A549 (cell line): Measurements from ENCODE around the gene SMAD9.

Experiments
- FOSB ChIP-seq: fragments of 250-450 bp; sonication (Bioruptor Pico); IDR thresholded peaks from 2 replicates; pipeline ENCODE4 v1.5.0; 2020; ENCODE audit warnings: mild to moderate bottlenecking, moderate library complexity
- HDAC2 ChIP-seq: fragments of 200-600 bp; sonication (generic); IDR thresholded peaks from 2 replicates; pipeline ENCODE4 v1.6.1; 2016
- MAX ChIP-seq: IDR thresholded peaks from 2 replicates; pipeline ENCODE4 v1.6.1; 2012
- MAZ ChIP-seq: fragments of 150-350 bp; IDR thresholded peaks from 2 replicates; pipeline ENCODE4 v1.6.1; 2014; ENCODE audit warnings: antibody characterized with exemption, low read depth, low read length, borderline replicate concordance
- MYC ChIP-seq: IDR thresholded peaks from 2 replicates; pipeline ENCODE4 v1.6.1; 2012; ENCODE audit warnings: mild to moderate bottlenecking, inconsistent platforms, low read length, improper control_type of control experiment, borderline replicate concordance
- PBX3 ChIP-seq: IDR thresholded peaks from 2 replicates; pipeline ENCODE4 v1.6.1; 2012
- PHF8 ChIP-seq: fragments of 200-600 bp; sonication (generic); IDR thresholded peaks from 2 replicates; pipeline ENCODE4 v1.6.1; 2016; ENCODE audit warnings: low read depth, mild to moderate bottlenecking, antibody characterized with exemption, moderate library complexity, borderline replicate concordance
- POLR2A ChIP-seq: IDR thresholded peaks from 2 replicates; pipeline ENCODE4 v1.6.1; 2012; ENCODE audit warnings: mild to moderate bottlenecking, low read length
- RAD21 ChIP-seq, 2 experiments: fragments of >200 bp in 1 of 2; sonication (Bioruptor Twin) in 1 of 2; formaldehyde crosslinking in 1 of 2; IDR thresholded peaks in 1 of 2; conservative IDR thresholded peaks in 1 of 2; 2 replicates in 1 of 2; 3 replicates in 1 of 2; pipeline ENCODE4 v1.6.1; 2012 to 2018; ENCODE audit warnings: inconsistent platforms in 1 of 2
- SMC3 ChIP-seq: fragments of >200 bp; sonication (Bioruptor Twin); formaldehyde crosslinking; IDR thresholded peaks from 3 replicates; pipeline ENCODE4 v1.6.1; 2018; ENCODE audit warnings: inconsistent platforms
- TF ChIP-seq, protein P1 (sequence below): fragments of >200 bp; sonication (Bioruptor Twin); formaldehyde crosslinking; IDR thresholded peaks from 3 replicates; pipeline ENCODE4 v1.5.1; 2016
- TF ChIP-seq, protein P2 (sequence below): fragments of 450-650 bp; IDR thresholded peaks from 2 replicates; pipeline ENCODE4 v1.6.1; 2014; ENCODE audit warnings: antibody characterized with exemption

DNA sequence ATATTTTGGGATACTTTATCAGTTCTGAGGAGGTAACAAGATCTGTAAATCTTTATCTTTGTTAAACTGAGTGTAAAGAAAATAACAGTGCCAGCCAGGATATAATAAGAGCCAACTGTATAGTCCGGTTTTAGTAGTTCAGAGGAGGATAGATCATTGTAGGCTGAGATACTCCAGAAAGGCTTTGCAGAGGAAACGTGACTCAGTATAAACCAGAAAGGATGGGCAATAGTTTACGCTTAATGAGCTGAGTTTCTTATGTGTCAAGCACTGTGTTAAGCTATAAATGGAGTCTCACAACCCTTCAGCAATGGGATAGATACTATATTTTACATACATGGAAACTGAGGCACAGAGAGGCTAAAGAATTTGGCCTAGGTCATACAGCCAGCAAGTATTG is 97.3 kb downstream of the SMAD9 start:
- TF ChIP-seq PBX3, result no peak
- TF ChIP-seq PHF8, result no peak
- no peak for TF ChIP-seq RAD21 (conservative IDR thresholded peaks at IDR 0.05 in 1 of 2, IDR thresholded peaks at IDR 0.05 in 1 of 2)
- TF ChIP-seq MAZ, result no peak
- no peak for TF ChIP-seq MAX
- TF ChIP-seq, protein P1, sequence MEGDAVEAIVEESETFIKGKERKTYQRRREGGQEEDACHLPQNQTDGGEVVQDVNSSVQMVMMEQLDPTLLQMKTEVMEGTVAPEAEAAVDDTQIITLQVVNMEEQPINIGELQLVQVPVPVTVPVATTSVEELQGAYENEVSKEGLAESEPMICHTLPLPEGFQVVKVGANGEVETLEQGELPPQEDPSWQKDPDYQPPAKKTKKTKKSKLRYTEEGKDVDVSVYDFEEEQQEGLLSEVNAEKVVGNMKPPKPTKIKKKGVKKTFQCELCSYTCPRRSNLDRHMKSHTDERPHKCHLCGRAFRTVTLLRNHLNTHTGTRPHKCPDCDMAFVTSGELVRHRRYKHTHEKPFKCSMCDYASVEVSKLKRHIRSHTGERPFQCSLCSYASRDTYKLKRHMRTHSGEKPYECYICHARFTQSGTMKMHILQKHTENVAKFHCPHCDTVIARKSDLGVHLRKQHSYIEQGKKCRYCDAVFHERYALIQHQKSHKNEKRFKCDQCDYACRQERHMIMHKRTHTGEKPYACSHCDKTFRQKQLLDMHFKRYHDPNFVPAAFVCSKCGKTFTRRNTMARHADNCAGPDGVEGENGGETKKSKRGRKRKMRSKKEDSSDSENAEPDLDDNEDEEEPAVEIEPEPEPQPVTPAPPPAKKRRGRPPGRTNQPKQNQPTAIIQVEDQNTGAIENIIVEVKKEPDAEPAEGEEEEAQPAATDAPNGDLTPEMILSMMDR, result no peak
- no peak for TF ChIP-seq HDAC2
- TF ChIP-seq, protein P2, sequence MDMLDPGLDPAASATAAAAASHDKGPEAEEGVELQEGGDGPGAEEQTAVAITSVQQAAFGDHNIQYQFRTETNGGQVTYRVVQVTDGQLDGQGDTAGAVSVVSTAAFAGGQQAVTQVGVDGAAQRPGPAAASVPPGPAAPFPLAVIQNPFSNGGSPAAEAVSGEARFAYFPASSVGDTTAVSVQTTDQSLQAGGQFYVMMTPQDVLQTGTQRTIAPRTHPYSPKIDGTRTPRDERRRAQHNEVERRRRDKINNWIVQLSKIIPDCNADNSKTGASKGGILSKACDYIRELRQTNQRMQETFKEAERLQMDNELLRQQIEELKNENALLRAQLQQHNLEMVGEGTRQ, result no peak
- no peak for TF ChIP-seq MYC
- no peak for TF ChIP-seq SMC3
- no peak for TF ChIP-seq FOSB (CRISPR knock-in tag)
- no peak for TF ChIP-seq POLR2A
